HG03097 (cell line): ENCODE data around the gene RRAS2.
"Not testable (repeated sequence)": the region's sequence is repeated elsewhere in the genome, so short reads cannot be mapped to it uniquely, and the experiment has no call there.

ENCODE experiments used
- ATAC-seq: cut with Tn5 transposase; IDR thresholded peaks from one replicate; pipeline ENCODE4 v1.9.1; 2021; ENCODE audit not compliant: unreplicated experiment, low FRiP score

Gene RRAS2

DNA sequence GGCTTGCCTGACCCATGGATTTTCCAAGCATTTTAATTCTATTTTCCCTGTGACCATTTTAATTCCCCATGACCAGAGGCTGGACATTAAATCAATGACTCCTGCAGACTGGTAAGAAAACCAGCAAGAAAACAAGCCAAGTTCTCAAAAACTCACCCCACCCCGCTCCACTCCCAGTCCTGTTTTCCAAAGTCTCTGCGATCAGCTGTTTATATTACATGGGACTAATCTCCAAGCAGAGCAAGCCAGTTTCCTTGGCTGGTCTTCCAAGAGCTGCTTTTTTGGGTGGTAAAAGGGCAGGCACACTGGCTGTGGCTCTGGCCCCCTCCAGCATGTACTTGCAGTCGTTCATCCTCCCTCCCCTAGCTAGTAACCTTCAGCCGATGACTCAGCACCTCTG lies 97.9 kb downstream of the RRAS2 start:
- no peak for ATAC-seq

DNA sequence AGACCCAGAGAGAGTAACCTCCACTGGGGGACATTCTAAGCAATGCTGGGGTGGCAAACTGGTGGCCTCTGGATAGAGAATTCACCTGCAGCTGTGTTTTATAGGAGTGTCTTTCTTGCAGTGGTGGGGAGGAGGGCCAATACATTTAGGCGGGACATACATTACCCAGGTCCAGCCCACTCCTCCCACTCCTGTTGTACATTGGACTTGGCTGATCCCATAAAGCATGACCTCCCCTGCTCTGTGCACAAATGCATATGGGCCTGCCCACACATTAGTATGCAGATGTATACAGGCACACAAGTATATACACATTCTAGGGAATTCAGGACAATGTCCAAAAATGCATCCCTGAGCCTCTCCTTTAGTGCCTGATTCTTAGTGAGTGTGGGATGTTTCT lies 99.1 kb downstream of the RRAS2 start:
- ATAC-seq: no peak

DNA sequence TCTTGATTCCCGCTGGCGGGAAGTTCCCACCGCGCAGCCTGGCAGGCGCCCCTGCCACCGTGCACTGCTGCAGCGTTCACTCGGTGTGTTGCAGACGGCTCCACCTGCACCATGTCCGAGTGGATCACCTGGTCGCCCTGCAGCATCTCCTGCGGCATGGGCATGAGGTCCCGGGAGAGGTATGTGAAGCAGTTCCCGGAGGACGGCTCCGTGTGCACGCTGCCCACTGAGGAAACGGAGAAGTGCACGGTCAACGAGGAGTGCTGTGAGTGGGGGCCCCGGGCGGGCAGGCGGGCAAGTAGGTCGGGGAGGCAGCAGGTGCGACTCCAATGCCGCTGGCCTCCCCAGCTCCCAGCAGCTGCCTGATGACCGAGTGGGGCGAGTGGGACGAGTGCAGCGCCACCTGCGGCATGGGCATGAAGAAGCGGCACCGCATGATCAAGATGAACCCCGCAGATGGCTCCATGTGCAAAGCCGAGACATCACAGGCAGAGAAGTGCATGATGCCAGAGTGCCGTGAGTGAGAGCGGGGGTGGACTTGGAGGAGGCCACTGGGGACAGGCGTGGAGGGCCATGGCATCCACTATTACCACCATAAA lies 99.7 kb downstream of the RRAS2 start:
- no peak for ATAC-seq

DNA sequence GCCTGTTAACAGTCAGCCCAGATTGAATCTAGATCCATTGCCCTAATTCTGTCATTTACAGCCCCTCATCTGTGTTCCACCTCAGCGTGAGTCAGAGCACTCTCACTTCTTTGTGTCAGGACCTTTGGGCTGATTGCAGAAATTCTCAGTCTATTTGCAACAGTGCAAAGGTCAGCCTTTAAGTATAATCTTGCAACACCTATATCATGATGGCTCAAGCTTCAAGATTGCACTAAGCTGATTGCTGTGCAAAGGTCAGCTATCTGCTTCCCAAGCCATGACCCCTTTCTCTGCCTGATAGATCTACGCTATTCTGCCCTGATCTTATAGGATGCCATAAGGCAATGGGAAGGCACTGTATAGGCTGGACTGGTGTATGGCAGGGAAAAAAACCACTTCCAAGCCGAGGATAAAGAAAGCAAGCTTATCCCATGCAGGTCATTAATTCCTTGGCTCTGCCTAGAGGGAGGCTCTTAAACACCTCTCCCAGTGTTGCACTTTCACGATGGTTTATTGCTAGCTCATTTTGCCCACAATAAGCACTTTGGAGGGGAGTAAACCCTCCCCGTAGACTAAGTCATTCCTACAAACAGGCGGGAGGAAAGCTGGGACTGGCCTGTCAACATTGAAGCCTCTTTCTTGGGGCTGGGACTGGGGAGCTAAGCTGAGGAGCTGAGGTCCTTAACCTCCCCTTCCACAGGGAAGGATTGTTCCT lies 100.6 kb downstream of the RRAS2 start:
- ATAC-seq: no peak

DNA sequence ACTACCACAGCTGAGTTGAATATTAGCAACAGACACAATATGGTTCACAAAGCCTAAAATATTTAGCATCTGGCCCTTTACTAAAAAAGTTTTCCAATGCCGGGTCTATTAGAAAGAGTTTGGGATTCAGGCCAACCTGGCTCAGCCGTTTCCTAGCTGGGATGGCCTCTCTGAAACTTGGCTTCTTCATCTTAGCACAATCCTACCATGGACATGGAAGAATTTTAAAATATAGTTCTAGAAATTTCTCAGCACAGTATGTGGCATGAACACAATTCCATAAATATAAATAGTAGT lies 103.8 kb downstream of the RRAS2 start:
- no peak for ATAC-seq

DNA sequence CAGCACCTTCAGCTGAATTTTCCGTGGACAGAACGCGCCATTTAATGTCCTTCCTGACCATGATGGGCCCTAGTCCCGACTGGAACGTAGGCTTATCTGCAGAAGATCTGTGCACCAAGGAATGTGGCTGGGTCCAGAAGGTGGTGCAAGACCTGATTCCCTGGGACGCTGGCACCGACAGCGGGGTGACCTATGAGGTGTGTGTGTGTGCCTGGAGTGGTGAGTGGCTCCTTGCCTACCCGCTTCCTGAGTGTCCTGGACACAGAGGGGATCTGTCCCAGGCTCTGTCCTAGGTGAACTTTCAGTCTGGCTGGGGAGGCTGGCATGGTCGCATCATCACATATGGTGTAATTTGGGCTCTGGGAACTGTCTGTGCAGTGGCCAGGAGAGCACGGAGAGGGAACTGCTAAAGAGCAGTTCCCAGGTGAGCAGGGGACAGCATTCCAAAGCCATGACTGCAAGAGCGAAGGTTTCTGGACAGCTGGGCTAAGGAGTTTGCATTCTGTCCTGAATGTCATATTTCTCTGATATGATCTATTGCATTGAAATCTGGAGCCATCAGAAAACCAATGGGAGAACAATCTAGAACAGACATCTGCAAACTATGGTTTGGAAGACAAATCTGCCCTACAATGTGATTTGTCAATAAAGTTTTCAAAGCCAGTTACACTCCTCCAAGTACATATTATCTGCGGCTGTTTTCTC lies 104.3 kb downstream of the RRAS2 start:
- ATAC-seq: no peak

DNA sequence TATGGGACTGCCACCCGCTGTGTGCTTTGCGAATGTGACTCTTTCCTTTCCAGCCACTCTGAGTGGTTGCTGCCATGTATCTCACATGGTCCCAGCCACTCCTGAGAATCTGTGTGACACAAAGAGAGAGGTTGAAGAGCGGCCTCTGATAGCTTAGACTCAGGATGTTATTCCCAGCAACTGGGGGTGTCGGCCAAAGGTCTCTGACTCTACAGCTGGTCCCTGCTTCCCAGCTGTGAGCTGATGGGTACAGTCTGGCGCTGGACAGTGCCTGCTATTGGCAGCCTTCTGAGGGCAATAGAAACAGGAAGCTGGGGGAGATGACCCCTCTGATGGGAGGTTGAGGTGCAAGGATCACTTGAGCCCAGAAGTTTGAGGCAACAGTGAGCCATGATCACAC lies 105.1 kb downstream of the RRAS2 start:
- no peak for ATAC-seq

DNA sequence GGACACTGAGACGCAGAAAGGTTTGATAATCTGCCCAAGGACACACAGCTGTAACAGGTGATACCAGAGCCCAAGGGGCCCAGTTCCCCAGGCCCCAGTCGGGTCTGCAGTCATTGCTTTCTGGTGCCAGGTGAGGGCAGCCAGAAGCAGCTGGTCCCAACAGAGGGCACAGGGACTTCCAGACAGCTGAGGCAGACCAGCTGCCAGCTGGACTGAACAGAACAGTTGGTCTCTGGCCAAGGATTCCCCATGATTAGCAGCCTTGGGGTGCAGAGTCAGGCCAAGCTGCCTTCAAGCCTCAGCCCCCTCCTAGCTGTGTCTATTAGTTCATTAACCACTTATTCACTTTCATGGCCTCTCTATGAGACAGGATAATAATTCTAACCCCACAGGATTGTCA lies 105.6 kb downstream of the RRAS2 start:
- no peak for ATAC-seq

DNA sequence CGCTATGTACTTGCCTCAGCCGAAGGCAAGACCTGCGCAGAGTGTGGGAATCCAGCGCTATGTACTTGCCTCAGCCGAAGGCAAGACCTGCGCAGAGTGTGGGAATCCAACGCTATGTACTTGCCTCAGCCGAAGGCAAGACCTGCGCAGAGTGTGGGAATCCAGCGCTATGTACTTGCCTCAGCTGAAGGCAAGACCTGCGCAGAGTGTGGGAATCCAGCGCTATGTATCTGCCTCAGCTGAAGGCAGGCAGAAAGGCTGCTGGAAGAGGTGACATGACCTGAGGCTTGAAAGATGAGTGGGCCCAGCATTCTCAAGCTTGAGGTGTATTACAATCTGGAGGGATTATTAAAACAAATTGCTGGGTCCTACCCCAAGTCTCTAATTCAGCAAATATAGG lies 106.5 kb downstream of the RRAS2 start:
- ATAC-seq: not testable (repeated sequence)

DNA sequence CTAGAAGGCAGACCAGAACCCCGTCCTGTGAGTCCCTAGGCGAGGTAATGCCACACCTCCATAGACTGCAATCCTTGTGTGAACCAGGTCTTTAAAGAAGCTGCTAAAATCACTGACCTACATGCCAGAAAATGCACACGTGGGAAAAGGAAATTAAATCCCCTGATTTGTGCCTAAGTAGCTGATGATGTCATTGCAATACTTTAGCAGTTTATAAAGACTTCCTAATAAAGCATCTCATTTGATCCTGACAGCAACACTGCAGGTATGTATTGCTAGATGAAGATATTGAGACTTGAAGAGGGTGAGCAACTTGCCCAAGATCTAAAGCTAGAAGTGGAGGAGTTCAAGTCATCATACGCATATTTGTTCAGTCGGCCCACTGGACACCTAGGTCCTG lies 107.2 kb downstream of the RRAS2 start:
- no peak for ATAC-seq

DNA sequence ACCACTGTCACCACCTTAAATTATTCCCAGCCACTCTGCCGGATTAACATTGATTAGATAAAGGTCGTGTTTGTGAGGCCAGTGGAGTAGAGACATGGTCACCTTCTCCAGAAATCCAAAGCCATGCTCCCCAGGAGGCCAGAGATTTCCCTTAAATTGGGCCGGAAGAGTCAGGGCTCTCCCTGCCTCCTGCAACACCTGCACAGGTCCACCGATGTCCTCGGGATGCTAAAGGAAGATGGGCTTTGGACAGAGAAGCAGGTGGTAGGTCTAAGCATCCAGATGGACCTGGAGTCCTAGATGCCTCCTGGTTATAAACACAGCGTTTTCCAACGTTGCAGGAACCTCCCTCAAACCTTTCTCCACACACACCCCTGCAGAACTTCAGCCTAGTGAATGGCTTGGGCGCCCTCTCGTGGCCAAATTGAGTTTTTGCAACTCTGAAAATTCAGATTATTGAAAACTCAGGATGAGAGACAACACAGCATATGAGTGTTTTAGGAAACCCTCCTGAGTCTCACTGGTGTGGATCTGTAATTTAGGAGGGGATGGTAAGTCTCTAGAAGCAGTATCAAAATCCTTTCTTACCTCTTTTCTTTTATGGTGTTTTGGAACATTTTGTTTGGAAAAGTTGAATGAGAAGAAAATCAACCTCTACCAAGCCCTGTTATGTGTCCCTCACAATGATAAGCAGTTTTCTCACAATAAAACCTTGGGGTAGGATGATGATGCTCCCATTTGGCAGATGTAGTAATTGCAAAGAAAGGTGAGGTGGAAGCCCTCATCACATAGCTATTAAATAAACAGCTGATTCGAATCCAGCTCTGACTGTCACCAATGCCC lies 109.6 kb downstream of the RRAS2 start:
- ATAC-seq: no peak

DNA sequence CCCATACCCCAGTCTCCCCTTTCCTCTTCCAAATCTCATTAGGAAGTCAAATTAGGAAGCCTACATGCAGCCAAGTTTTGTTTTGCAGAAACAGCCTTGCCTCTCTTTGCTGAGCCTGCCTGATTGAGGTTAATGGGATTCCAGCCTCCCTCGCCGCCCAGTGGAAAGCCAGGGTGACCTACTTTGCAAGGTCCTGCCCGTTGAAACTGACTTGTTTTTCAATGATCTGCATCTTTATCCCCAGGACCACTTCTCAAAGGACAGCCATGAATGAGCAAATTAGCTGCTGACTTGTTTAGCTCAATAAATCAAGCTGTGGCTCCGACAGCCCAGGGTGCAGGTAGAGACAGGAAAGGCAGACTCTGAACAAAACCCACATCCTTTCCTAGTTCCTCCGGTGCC lies 110.4 kb downstream of the RRAS2 start:
- no peak for ATAC-seq

DNA sequence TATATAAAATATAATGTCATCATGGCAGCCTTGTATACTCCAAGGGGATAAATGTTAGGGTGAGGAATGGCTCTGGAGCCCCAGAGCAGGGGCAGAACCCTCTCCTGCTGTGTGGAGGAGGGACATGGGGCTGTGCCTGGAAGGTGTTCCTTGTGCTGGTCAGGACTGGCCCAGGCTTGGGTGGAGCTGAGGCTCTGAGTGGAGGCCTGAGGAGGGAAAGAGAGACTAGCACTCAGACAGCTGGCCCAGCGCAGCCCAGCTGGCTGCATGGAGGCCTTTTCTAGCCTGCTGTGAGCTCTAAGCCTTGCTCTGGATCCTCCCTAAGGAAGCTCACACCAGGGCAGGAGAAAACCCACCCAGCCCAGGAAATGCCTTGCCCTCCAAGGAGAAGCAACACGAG lies 113.5 kb downstream of the RRAS2 start:
- ATAC-seq: no peak

DNA sequence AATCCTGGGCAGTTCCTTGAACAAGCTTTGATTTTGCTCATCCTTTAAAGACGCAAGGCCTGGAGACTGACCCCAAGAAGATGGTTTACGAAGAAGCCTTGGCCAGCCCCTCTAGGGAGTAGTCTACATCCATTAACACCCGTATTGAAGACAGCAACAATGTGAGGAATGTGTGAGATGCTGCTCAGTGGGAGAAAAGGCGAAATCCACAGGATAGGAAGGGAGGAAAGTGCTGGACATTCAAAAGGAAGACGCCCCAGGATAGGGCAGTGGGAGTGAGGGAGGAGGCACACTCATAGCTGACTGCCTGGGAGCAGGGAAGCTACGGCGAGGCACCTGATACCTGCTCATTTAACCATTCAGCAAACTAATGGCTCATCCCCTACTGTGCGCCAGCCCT lies 114.1 kb downstream of the RRAS2 start:
- ATAC-seq: no peak

DNA sequence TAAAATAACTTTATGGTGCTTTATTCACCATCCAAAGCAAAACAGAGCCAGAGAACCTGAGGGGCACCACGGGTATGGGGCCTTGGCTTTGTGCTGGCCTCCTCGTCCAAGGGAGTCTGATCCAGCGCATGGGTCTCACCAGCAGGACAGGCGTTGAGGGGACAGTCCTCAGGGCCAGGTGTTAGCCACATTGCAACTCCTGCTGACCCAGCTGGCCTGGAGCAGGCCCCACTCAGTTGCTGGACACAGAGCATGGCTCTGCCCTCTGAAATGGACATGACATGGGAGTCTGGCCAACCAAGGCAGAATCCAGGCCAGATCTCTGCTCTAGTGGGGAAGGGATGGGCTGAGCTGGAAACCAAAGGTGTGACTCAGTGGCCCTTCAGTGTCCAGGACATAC lies 116.2 kb downstream of the RRAS2 start:
- ATAC-seq: no peak

DNA sequence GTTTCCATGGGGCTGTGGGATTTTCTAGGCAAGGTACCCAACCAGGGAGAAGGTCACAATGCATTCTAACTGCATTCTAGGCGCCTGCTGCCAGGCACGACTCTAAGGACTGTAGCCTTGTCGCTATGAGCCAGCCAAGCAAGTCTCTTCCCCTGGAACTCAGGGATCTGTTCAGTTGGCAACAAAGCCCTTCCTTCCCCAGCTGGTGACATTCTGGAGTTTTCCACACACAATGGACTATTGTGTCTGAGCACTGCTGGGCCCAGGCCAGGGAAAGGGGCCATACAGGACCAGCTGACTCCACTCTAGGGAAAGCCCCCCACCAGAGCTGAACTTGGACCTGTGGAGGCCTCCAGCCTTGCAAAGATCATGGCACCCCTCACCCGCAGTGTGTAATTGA lies 116.8 kb downstream of the RRAS2 start:
- ATAC-seq: no peak

DNA sequence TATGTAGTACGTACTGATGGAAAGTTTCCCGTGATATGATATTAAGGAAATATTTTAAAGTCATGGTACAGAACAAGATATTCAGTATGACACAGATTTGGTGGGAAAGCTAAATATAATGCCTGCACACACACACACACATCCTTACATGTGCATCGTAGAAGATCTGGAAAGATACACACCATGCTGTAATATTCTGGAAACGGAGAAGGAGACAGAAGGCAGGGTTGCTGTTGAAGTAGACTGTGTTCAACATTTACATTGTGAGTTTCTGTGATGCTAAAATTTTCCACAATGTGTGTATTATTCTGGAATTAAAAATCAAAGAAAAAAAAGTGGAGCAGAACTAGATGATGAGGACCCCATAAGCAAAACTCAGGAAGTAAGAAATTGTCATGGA lies 118.0 kb downstream of the RRAS2 start:
- ATAC-seq: no peak

DNA sequence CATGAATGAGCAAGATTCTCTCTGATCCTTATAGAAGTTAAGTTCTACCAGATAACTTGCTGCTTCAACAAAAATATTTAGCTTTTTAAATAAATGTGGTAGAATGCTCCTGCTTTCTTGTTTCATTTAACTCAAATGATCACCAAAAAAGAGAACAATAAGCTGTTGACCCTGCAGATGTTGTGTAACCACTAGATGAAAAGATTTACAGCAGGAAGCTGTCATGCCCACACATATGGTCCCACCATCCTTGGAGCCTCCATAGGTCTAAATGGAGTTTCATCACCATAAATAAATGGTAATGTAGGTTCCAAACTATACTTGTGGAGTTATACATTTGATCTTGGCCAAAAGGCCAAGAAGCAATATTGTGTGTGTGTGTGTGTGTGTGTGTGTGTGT lies 118.8 kb downstream of the RRAS2 start:
- no peak for ATAC-seq

DNA sequence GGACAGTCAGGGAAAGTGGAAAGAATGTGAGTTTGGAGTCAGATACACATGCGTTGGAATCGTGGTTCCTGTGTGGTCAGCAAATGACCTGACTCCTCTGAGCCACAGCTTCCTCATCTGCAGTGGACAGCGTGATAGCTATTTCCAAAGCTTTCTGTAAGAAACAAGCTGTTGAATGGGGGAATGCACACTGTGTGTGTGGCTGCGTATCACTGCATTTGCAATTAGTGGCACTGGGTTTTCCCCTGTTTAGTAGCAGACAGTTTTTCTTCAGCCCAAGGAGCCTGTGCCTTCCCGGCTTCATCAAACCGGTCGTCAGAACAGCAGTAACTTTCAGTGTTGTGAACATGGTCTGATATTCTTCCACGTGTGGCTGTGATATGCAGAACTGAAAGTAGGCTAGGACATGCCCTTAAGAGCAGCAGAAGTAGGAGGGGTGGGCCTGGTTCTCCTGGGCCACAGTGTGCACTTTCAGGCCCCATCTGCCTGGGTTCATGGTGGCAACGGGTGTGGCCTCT lies 121.5 kb downstream of the RRAS2 start:
- ATAC-seq: peak; percentile 93

DNA sequence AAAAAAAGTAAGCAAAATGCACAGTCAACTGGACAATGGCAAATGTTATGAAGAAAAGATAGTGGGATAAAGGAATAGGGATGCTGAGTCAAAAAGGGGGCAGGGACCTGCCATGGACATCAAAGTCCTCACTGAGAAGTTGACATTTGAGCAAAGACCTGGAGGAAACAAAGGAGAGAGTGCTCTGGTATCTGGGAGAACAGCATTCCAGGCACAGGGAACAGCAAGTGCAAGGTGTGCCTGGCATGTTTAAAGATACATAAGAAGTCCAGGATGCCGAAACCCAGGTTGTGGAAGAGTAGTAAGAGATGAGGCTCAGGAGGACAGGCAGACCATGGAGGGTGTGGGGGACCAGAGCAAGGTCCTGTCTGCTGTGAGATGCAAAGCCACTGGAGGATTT lies 123.3 kb downstream of the RRAS2 start:
- ATAC-seq: no peak

DNA sequence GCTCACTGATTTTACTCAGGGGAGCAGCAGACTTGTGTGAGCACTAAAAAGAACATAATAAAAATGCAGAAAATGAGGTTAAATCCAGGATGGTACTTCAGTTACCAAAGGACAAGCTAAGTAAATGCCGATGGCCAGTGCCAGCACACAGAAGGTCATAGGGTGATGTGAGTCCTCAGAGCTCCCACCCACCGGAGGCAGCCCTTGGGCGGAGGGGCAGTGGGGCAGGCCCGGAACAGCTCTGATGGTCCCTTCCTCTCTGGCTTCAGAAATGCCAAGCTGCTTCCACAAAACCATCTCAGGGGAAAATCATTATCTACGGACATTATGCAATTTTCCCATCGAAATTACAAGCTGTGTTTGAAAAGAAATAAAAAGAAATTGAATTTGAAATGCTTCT lies 124.5 kb downstream of the RRAS2 start:
- no peak for ATAC-seq
